ENCODE results near the gene TH. TPM values are rescaled to one million over a fixed set of nuclear protein-coding genes. Genes with fewer than 3 reads are reported as not detected.

TH gene
- total RNA-seq, 1 donor from 2014 or later: 2.0 TPM

GRCh38 chr11:2163428-2163978 is 8.1 kb downstream of the TH start:
- peaks cover 15% of the 10 kb centered on the region for H3K27me3 ChIP-seq
- no peaks in the 10 kb centered on the region for H3K36me3 Mint-ChIP-seq
- no peak for TF ChIP-seq CTCF (IDR thresholded peaks at IDR 0.05)
- no peak for TF ChIP-seq EZH2phosphoT487 (IDR thresholded peaks at IDR 0.05)
- no peak for TF ChIP-seq EZH2 (IDR thresholded peaks at IDR 0.05)
- H3K27me3 Mint-ChIP-seq (ENCODE audit: insufficient read depth, low read depth): peaks cover 4% of the 10 kb centered on the region
- no peaks in the 10 kb centered on the region for H3K36me3 ChIP-seq
- H3K9me3 ChIP-seq (ENCODE audit: low read depth): no peaks in the 10 kb centered on the region
- H3K9ac ChIP-seq: no peak overlapping the region
- H3K79me2 ChIP-seq (ENCODE audit: low read depth): no peaks in the 10 kb centered on the region
- no peak overlapping the region for H3K27ac ChIP-seq
- no peak for DNase-seq (ENCODE audit: low spot score)
- H4K20me1 ChIP-seq (ENCODE audit: low read depth): no peaks in the 10 kb centered on the region
- no peak overlapping the region for H3K4me3 Mint-ChIP-seq
- H3K4me3 ChIP-seq: no peak overlapping the region
- H2AFZ ChIP-seq (replicated peaks): no peak overlapping the region
- peaks cover 3% of the 10 kb centered on the region for H3K4me1 Mint-ChIP-seq
- no peak overlapping the region for H3K27ac Mint-ChIP-seq
- H3F3A ChIP-seq (ENCODE audit: low read depth): no peaks in the 10 kb centered on the region
- peaks cover 7% of the 10 kb centered on the region for H3K4me1 ChIP-seq
- no peaks in the 10 kb centered on the region for H3K9me3 Mint-ChIP-seq
- H3K4me2 ChIP-seq: no peak overlapping the region

- Histone ChIP-seq H3K4me2 (no peak within 1 kb of the TSS), H3K27ac (no peak within 1 kb of the TSS), H3K27me3 (peaks cover 2% of the 10 kb centered on the region), H3K9me3 (ENCODE audit: low read depth) (no peaks in the 10 kb centered on the region), H3K4me3 (no peak within 1 kb of the TSS), H4K20me1 (ENCODE audit: low read depth) (no peaks in the 10 kb centered on the region), H3K36me3 (no peaks in the 10 kb centered on the region), H3F3A (ENCODE audit: low read depth) (no peaks in the 10 kb centered on the region), H3K9ac (no peak within 1 kb of the TSS), H3K79me2 (ENCODE audit: low read depth) (no peaks in the 10 kb centered on the region), H2AFZ (replicated peaks) (no peak within 1 kb of the TSS), H3K4me1 (no peaks in the 10 kb centered on the region)
- Mint-ChIP-seq H3K4me3 (no peak within 1 kb of the TSS), H3K4me1 (no peaks in the 10 kb centered on the region), H3K36me3 (no peaks in the 10 kb centered on the region), H3K9me3 (no peaks in the 10 kb centered on the region), H3K27ac (no peak within 1 kb of the TSS), H3K27me3 (ENCODE audit: insufficient read depth, low read depth) (peaks cover 2% of the 10 kb centered on the region)
- TF ChIP-seq EZH2phosphoT487 (IDR thresholded peaks at IDR 0.05) (no peak), EZH2 (IDR thresholded peaks at IDR 0.05) (no peak), CTCF (IDR thresholded peaks at IDR 0.05) (no peak)
- no peak for DNase-seq (ENCODE audit: low spot score)
Observed at GRCh38 chr11:2160736-2161259, 10.8 kb downstream of the TH start, which contains the start of gene INS. INS (minus strand) TSS chr11:2161209; CDS start chr11:2160971, 238 bp downstream.

- no peaks in the 10 kb centered on the region for H3K36me3 Mint-ChIP-seq
- DNase-seq (ENCODE audit: low spot score): no peak
- H4K20me1 ChIP-seq (ENCODE audit: low read depth): no peaks in the 10 kb centered on the region
- TF ChIP-seq CTCF (IDR thresholded peaks at IDR 0.05): no peak
- no peak for TF ChIP-seq EZH2 (IDR thresholded peaks at IDR 0.05)
- no peak for TF ChIP-seq EZH2phosphoT487 (IDR thresholded peaks at IDR 0.05)
- H3K27me3 ChIP-seq: no peaks in the 10 kb centered on the region
- no peaks in the 10 kb centered on the region for H3K36me3 ChIP-seq
- H3K9me3 ChIP-seq (ENCODE audit: low read depth): no peaks in the 10 kb centered on the region
- no peak overlapping the region for H3K4me3 Mint-ChIP-seq
- no peaks in the 10 kb centered on the region for H3F3A ChIP-seq (ENCODE audit: low read depth)
- no peak overlapping the region for H3K4me3 ChIP-seq
- H3K27ac ChIP-seq: no peak overlapping the region
- no peak overlapping the region for H3K9ac ChIP-seq
- H3K9me3 Mint-ChIP-seq: no peaks in the 10 kb centered on the region
- H3K4me2 ChIP-seq: no peak overlapping the region
- no peaks in the 10 kb centered on the region for H3K79me2 ChIP-seq (ENCODE audit: low read depth)
- H3K27ac Mint-ChIP-seq: no peak overlapping the region
- H2AFZ ChIP-seq (replicated peaks): no peak overlapping the region
- peaks cover 2% of the 10 kb centered on the region for H3K27me3 Mint-ChIP-seq (ENCODE audit: insufficient read depth, low read depth)
- no peaks in the 10 kb centered on the region for H3K4me1 Mint-ChIP-seq
- H3K4me1 ChIP-seq: no peaks in the 10 kb centered on the region
Observed at GRCh38 chr11:2159536-2160413, 11.8 kb downstream of the TH start.

All from neural progenitor cell (in vitro differentiated cells).